ENCODE data around the gene BRINP2.

GRCh38 chr1:177133977-177134538, 36.7 kb upstream of the BRINP2 start:
- no peak for TF ChIP-seq CTCF (IDR thresholded peaks at IDR 0.05; ENCODE audit: low read length)
- no peak for TF ChIP-seq EZH2 (IDR thresholded peaks at IDR 0.05; ENCODE audit: borderline replicate concordance, low read length)
